Glomerular visceral epithelial cell (primary cell): ENCODE measurements around the gene PITPNB.

ENCODE experiments used
- DNase-seq: peaks from one replicate; pipeline ENCODE4 v3.0.0-alpha.2; 2016; ENCODE audit errors: extremely low spot score

Gene PITPNB

GRCh38 chr22:27803841-27804415 lies 115.1 kb downstream of the PITPNB start:
- no peak for DNase-seq

- peak; percentile 21 for DNase-seq
Measured at GRCh38 chr22:27802346-27803073, 116.5 kb downstream of the PITPNB start.
